HepG2 (cell line): ENCODE results near the gene AGAP1.

Source experiments
- BHLHE40 ChIP-seq: IDR thresholded peaks from 2 replicates; pipeline ENCODE4 v1.6.1; 2011; ENCODE audit warnings: low read length, improper control_type of control experiment
- BRF2 ChIP-seq: sonication (generic); formaldehyde crosslinking; IDR thresholded peaks from 2 replicates; pipeline ENCODE4 v1.8.1; 2022; ENCODE audit warnings: mild to moderate bottlenecking, missing genetic modification reagents
- CTCF ChIP-seq: sonication (generic); formaldehyde crosslinking; IDR thresholded peaks from 2 replicates; pipeline ENCODE4 v1.5.0; 2020; ENCODE audit warnings: mild to moderate bottlenecking, missing genetic modification reagents, moderate library complexity
- HBP1 ChIP-seq: IDR thresholded peaks from 2 replicates; pipeline ENCODE4 v1.6.1; 2016; ENCODE audit warnings: low read depth, control low read depth
- HNF4A ChIP-seq: sonication (generic); formaldehyde crosslinking; IDR thresholded peaks from 2 replicates; pipeline ENCODE4 v1.4.0; 2020; ENCODE audit warnings: missing genetic modification reagents
- MZF1 ChIP-seq: sonication (generic); formaldehyde crosslinking; IDR thresholded peaks from 2 replicates; pipeline ENCODE4 v1.8.1; 2023; ENCODE audit warnings: mild to moderate bottlenecking, missing genetic modification reagents, borderline replicate concordance
- RARG ChIP-seq: sonication (generic); formaldehyde crosslinking; IDR thresholded peaks from 2 replicates; pipeline ENCODE4 v1.4.0; 2020; ENCODE audit warnings: low read depth, mild to moderate bottlenecking, missing genetic modification reagents
- SETDB1 ChIP-seq: sonication (generic); formaldehyde crosslinking; IDR thresholded peaks from 2 replicates; pipeline ENCODE4 v1.5.1; 2020; ENCODE audit warnings: missing genetic modification reagents, mild to moderate bottlenecking, borderline replicate concordance
- ZNF326 ChIP-seq: sonication (generic); formaldehyde crosslinking; IDR thresholded peaks from 2 replicates; pipeline ENCODE4 v1.4.0; 2020; ENCODE audit warnings: missing genetic modification reagents, borderline replicate concordance
- TF ChIP-seq, protein P1 (sequence below): sonication (generic); formaldehyde crosslinking; IDR thresholded peaks from 2 replicates; pipeline ENCODE4 v1.4.0; 2020; ENCODE audit warnings: mild to moderate bottlenecking, missing genetic modification reagents

DNA sequence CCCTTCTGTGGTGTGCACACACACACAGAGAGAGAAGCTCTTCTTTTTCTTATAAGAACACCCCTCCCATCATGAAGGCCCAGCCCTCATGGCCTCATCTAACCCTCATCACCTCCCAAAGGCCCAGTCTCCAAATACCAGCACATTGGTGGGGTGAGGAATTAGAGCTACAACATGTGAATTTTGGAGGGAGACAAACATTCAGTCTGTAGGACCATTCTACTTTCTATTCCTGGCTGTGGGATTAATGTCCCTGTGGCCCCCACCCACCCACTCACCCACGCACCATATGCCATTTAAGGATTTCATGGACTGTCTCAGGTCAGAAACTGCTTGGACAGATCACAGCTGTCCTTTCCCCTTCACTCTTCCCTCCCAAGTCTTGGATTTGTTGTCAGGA, 484.2 kb downstream of the AGAP1 start:
- TF ChIP-seq BHLHE40 (no peak), CTCF (CRISPR knock-in tag) (no peak), MZF1 (no peak), HNF4A (CRISPR knock-in tag) (no peak), BRF2 (CRISPR knock-in tag) (no peak), RARG (CRISPR knock-in tag) (no peak), SETDB1 (CRISPR knock-in tag) (no peak), HBP1 (CRISPR knock-in tag) (no peak), ZNF326 (CRISPR knock-in tag) (no peak)
- TF ChIP-seq, protein P1, sequence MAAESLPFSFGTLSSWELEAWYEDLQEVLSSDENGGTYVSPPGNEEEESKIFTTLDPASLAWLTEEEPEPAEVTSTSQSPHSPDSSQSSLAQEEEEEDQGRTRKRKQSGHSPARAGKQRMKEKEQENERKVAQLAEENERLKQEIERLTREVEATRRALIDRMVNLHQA (CRISPR knock-in tag): no peak
